BJ (cell line): Measurements from ENCODE around the gene ABCD3. TPM values are rescaled to one million over a fixed set of nuclear protein-coding genes. Genes with fewer than 3 reads are reported as not detected.

Source experiments
- CTCF ChIA-PET: fragments of 350-600 bp; formaldehyde crosslinking; extraction: SDS; loops from one replicate; lab custom pipeline; 2021; ENCODE audit warnings: antibody characterized with exemption, inconsistent platforms; lab: Yijun Ruan, JAX
- POLR2A ChIA-PET: fragments of 300-600 bp; sonication (Branson Sonifier 250); formaldehyde crosslinking; extraction: SDS; loops from one replicate; lab custom pipeline; 2021; ENCODE audit warnings: antibody characterized with exemption; lab: Charles Lee
- DNase-seq: peaks from one replicate; pipeline ENCODE4 v3.0.0-alpha.2; 2011; ENCODE audit warnings: low read depth
- H3K27me3 ChIP-seq: 2 replicates; pipeline ENCODE4 v1.6.0; 2011; ENCODE audit warnings: low read length; ENCODE audit not compliant: control insufficient read depth, insufficient read depth
- H3K36me3 ChIP-seq: 2 replicates; pipeline ENCODE4 v1.5.1; 2011; ENCODE audit warnings: low read length; ENCODE audit not compliant: control insufficient read depth, insufficient read depth
- H3K4me3 ChIP-seq: 2 replicates; pipeline ENCODE4 v1.5.1; 2011; ENCODE audit warnings: low read depth, mild to moderate bottlenecking, control low read depth, low read length
- CTCF ChIP-seq: IDR thresholded peaks from 2 replicates; pipeline ENCODE4 v1.5.1; 2011; ENCODE audit warnings: low read depth, mild to moderate bottlenecking, control low read depth, inconsistent platforms, low read length, moderate library complexity; ENCODE audit not compliant: insufficient read depth
- polyA plus RNA-seq: library from polyadenylated mRNA; depleted of rRNA; stranded (reverse); fragments of >200 nt; gene quantifications from 2 replicates; pipeline ENCODE4 v1.2.3, GENCODE V29; 2011

The ABCD3 gene
- polyA plus RNA-seq, 1 experiment, result 7.3 TPM

- ChIA-PET POLR2A (no interaction called here), CTCF (interaction anchor here (1.7 kb wide), 1 partner anchor 121 kb away, joined by 8 read pairs; no protein-coding TSS in a partner anchor)
- no peak for DNase-seq
- Histone ChIP-seq H3K27me3 (no peaks in the 10 kb centered on the region), H3K36me3 (no peaks in the 10 kb centered on the region), H3K4me3 (no peak overlapping the region)
- TF ChIP-seq CTCF, result no peak
These were observed 38.5 kb downstream of the ABCD3 start for GRCh38 chr1:94456736-94457135.

- no peak for TF ChIP-seq CTCF
- DNase-seq, result no peak
- no peak overlapping the region for H3K4me3 ChIP-seq
- peaks cover 1% of the 10 kb centered on the region; the same call in 1 of the 2 replicates for H3K36me3 ChIP-seq
- no peaks in the 10 kb centered on the region for H3K27me3 ChIP-seq
- ChIA-PET POLR2A (no interaction called here), CTCF (interaction anchor here (0.8 to 5.8 kb wide), 11 partner anchors 15 to 442 kb away, joined by 3 to 37 read pairs (median 5); no protein-coding TSS in a partner anchor)
These were observed 44.4 kb downstream of the ABCD3 start for GRCh38 chr1:94462606-94463005.

- DNase-seq, result no peak
- Histone ChIP-seq H3K4me3 (no peak overlapping the region), H3K36me3 (peaks cover 1% of the 10 kb centered on the region; the same call in 1 of the 2 replicates), H3K27me3 (no peaks in the 10 kb centered on the region)
- CTCF ChIA-PET, result interaction anchor here (0.7 to 5.8 kb wide), 21 partner anchors 11 to 576 kb away, joined by 3 to 37 read pairs (median 3); no protein-coding TSS in a partner anchor
- TF ChIP-seq CTCF, result no peak
- POLR2A ChIA-PET, result interaction anchor here (0.6 kb wide), 1 partner anchor 53 kb away, joined by 3 read pairs; no protein-coding TSS in a partner anchor
These were observed 45.0 kb downstream of the ABCD3 start for GRCh38 chr1:94463056-94463764.

GRCh38 chr1:94463765-94464330, 45.7 kb downstream of the ABCD3 start:
- ChIA-PET CTCF (interaction anchor here (0.7 to 5.8 kb wide), 22 partner anchors 10 to 576 kb away, joined by 3 to 37 read pairs (median 3); no protein-coding TSS in a partner anchor), POLR2A (interaction anchor here (0.6 kb wide), 1 partner anchor 52 kb away, joined by 3 read pairs; no protein-coding TSS in a partner anchor)
- peak; percentile 4 for DNase-seq
- TF ChIP-seq CTCF, result peak; percentile 63
- H3K27me3 ChIP-seq, result no peaks in the 10 kb centered on the region
- H3K36me3 ChIP-seq, result peaks cover 1% of the 10 kb centered on the region; the same call in 1 of the 2 replicates
- H3K4me3 ChIP-seq, result no peak overlapping the region

- Histone ChIP-seq H3K27me3 (no peaks in the 10 kb centered on the region), H3K4me3 (no peak overlapping the region), H3K36me3 (peaks cover 1% of the 10 kb centered on the region; the same call in 1 of the 2 replicates)
- TF ChIP-seq CTCF, result no peak
- ChIA-PET POLR2A (no interaction called here), CTCF (no interaction called here)
- no peak for DNase-seq
These were observed 50.5 kb downstream of the ABCD3 start for GRCh38 chr1:94468708-94469107.
